ENCODE measurements around the gene LOC101059915.
"Not testable (repeated sequence)": the region's sequence is repeated elsewhere in the genome, so short reads cannot be mapped to it uniquely, and the experiment has no call there.

The LOC101059915 gene

DNA sequence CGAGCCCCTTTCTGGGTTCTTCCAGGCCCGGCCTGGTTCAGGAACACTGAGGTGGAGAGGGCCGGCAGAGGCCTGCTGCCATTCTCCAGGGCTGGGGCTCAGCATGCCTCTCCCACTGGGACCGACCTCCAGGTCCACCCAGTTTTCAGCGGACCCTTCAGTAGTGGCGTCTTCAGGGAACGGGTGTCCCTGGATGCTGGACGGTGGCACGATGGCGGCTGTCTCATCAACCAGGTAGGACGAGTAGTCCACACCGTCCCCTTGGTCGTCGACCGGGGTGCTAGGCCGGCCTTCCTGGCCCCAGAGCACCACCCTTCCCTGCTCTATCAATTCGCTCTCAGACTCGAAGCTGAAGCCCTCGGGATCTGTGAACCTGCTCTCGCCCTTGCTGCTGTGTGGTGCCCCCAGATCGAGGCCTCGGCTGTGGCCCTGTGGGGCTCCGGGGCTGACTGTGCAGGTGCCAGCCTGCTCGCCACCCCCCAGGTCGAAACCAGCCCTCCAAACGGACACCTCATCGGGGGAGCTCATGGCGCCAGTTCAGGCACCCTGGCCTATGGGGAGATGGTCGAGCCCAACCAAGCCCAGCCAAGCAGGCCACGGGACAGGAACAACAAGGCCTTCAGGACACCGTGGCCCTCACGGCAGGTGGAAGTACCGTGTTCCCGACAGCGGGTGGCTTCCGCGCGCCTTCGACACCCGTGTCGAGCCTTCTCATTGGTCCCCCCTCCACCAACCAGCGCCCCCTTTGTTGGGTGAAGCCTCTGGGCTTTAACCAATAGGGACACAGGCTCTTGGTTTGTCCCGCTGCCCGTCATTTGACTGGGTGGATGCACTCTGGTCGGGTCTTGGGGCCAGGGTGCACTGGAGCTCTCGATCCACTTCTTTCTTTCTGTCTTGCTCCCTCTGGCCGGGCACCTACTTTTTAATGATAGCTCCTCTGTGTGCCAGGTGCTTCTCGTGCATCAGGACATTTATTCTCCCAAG is 814 bp upstream of the LOC101059915 start:
- H3K4me3 Mint-ChIP-seq (ENCODE audit: low read depth, unreplicated experiment): no peak overlapping the region
- intact Hi-C loops (cut with micrococcal nuclease; ENCODE audit: unreplicated experiment): no loop called here
- no peak overlapping the region for H3K27ac Mint-ChIP-seq (ENCODE audit: unreplicated experiment)
- H3K27me3 Mint-ChIP-seq (ENCODE audit: unreplicated experiment): no peaks in the 10 kb centered on the region
- no peak for TF ChIP-seq CTCF (IDR thresholded peaks at IDR 0.05; ENCODE audit: unreplicated experiment)
- H3K9me3 Mint-ChIP-seq (ENCODE audit: low read depth, unreplicated experiment): no peaks in the 10 kb centered on the region
- CTCF ChIA-PET: no interaction called here
- DNase-seq: no peak
- BruUV-seq (replicated peaks): no TSS peak
- H3K36me3 Mint-ChIP-seq (ENCODE audit: insufficient read depth, unreplicated experiment): no peaks in the 10 kb centered on the region
- H3K4me1 Mint-ChIP-seq (ENCODE audit: low read depth, unreplicated experiment): no peaks in the 10 kb centered on the region

- no peak for DNase-seq
- Mint-ChIP-seq H3K27me3 (ENCODE audit: unreplicated experiment) (no peaks in the 10 kb centered on the region), H3K4me3 (ENCODE audit: low read depth, unreplicated experiment) (no peak overlapping the region), H3K9me3 (ENCODE audit: low read depth, unreplicated experiment) (no peaks in the 10 kb centered on the region), H3K4me1 (ENCODE audit: low read depth, unreplicated experiment) (no peaks in the 10 kb centered on the region), H3K36me3 (ENCODE audit: insufficient read depth, unreplicated experiment) (no peaks in the 10 kb centered on the region), H3K27ac (ENCODE audit: unreplicated experiment) (no peak overlapping the region)
- CTCF ChIA-PET: no interaction called here
- BruUV-seq (replicated peaks): no TSS peak
- no peak for TF ChIP-seq CTCF (IDR thresholded peaks at IDR 0.05; ENCODE audit: unreplicated experiment)
- intact Hi-C loops (cut with micrococcal nuclease; ENCODE audit: unreplicated experiment): no loop called here
Measured at GRCh38 chrX:71668248-71668595, 876 bp downstream of the LOC101059915 start.

DNA sequence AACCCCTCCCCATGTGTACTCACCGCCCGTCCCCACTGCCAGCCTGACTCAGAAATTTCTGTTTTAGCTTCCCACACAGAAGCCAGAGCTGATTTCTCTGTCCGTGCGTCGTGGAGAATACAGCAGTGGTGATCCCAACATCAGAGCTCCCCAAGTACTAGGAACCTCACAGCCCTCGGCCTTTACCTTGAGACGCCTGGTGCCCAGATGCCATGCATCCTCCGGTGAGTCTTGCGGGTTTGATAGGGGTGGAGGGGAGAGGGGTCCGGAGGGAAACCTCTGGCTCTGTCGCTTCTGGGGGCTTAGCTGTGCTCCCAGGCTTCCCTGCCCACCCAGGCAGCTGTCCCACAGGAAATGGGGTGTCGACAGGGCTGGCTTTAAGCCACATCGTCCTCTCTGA is 2.1 kb downstream of the LOC101059915 start:
- BruUV-seq (replicated peaks): no TSS peak
- CTCF ChIA-PET: interaction anchor here (0.6 kb wide), 1 partner anchor 241 kb away, joined by 3 read pairs; no protein-coding TSS in a partner anchor

DNA sequence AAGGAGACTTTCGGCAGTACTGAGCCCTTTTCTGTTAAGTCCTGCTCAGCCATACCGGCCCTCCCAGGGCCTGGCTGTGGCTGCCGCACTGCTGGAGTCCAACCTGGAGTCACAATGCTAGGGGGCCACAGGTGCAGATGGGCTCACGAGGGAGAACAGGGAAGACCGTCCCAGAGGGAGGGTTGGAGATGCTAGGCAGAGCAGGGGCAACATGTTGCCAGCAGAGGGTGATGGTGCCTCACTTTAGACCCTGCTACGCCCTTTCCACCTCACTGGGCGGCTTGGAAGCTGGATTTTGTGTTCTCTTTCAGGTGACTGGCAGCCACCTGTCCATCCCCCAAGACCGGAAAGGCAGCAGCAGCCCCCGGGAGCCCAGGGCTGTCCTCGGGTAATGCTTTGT is 2.6 kb downstream of the LOC101059915 start:
- H3K4me1 Mint-ChIP-seq (ENCODE audit: low read depth, unreplicated experiment); H3K36me3 Mint-ChIP-seq (ENCODE audit: insufficient read depth, unreplicated experiment); intact Hi-C loops (cut with micrococcal nuclease; ENCODE audit: unreplicated experiment); H3K9me3 Mint-ChIP-seq (ENCODE audit: low read depth, unreplicated experiment); BruUV-seq (replicated peaks); H3K4me3 Mint-ChIP-seq (ENCODE audit: low read depth, unreplicated experiment); H3K27me3 Mint-ChIP-seq (ENCODE audit: unreplicated experiment); H3K27ac Mint-ChIP-seq (ENCODE audit: unreplicated experiment): not testable (repeated sequence)
- CTCF ChIA-PET: interaction anchor here (0.6 kb wide), 1 partner anchor 240 kb away, joined by 3 read pairs; no protein-coding TSS in a partner anchor
- peak; percentile 14 for DNase-seq

More for the DNA sequence above, 2.1 kb downstream of the LOC101059915 start:
- Mint-ChIP-seq H3K4me3 (ENCODE audit: low read depth, unreplicated experiment) (no peak overlapping the region), H3K27ac (ENCODE audit: unreplicated experiment) (no peak overlapping the region), H3K36me3 (ENCODE audit: insufficient read depth, unreplicated experiment) (no peaks in the 10 kb centered on the region), H3K27me3 (ENCODE audit: unreplicated experiment) (no peaks in the 10 kb centered on the region), H3K9me3 (ENCODE audit: low read depth, unreplicated experiment) (no peaks in the 10 kb centered on the region), H3K4me1 (ENCODE audit: low read depth, unreplicated experiment) (no peaks in the 10 kb centered on the region)
- intact Hi-C loops (cut with micrococcal nuclease; ENCODE audit: unreplicated experiment): no loop called here
- no peak for TF ChIP-seq CTCF (IDR thresholded peaks at IDR 0.05; ENCODE audit: unreplicated experiment)
- no peak for DNase-seq

All from Calu3 (cell line).